Stimulated activated naive CD8-positive, alpha-beta T cell treated with anti-CD3 and anti-CD28 coated beads, Interleukin-15, amount 100 ng/mL, for 72 hours (primary cell): ENCODE results near the gene LGALS12.

ENCODE experiments used
- ATAC-seq: fragments of 150-1000 bp; cut with Tn5 transposase; 2 replicates; pipeline ENCODE4 v1.10.0; 2021; ENCODE audit warnings: mild to moderate bottlenecking, moderate library complexity
- DNase-seq, 2 donors: peaks; one replicate each; pipeline ENCODE4 v3.0.0; 2021 to 2022
- H3K27ac Mint-ChIP-seq, 2 donors: one replicate each; pipeline ENCODE4 v1.8.0; 2022; ENCODE audit warnings: mild to moderate bottlenecking in 2 of 2, mixed read lengths in 2 of 2, moderate library complexity in 2 of 2
- H3K27me3 Mint-ChIP-seq: one replicate; pipeline ENCODE4 v1.8.0; 2022; ENCODE audit warnings: mixed read lengths
- H3K4me1 Mint-ChIP-seq: one replicate; pipeline ENCODE4 v1.8.0; 2022; ENCODE audit warnings: mild to moderate bottlenecking, mixed read lengths
- H3K4me3 Mint-ChIP-seq, 2 donors: one replicate each; pipeline ENCODE4 v1.8.0; 2022; ENCODE audit warnings: mild to moderate bottlenecking in 2 of 2, mixed read lengths in 2 of 2, moderate library complexity in 1 of 2
- H3K9me3 Mint-ChIP-seq, 2 donors: one replicate each; pipeline ENCODE4 v1.8.0; 2022; ENCODE audit warnings: mixed read lengths in 2 of 2

Gene LGALS12

GRCh38 chr11:63505857-63506528 lies at the start of gene LGALS12:
TSS of gene LGALS12 (plus strand) at chr11:63506084. CDS start at chr11:63506459, 375 bp downstream.
- Mint-ChIP-seq H3K4me1 (peaks cover 23% of the 10 kb centered on the region), H3K4me3 (no peak within 1 kb of the TSS), H3K27me3 (peaks cover 11% of the 10 kb centered on the region), H3K9me3 (peaks cover 0 to 5% of the 10 kb centered on the region in 2 donors), H3K27ac (peak within 1 kb of the TSS in 1 of 2 donors; percentile 90)
- ATAC-seq (no peak), DNase-seq (no peak)

GRCh38 chr11:63459586-63459985 lies 46.3 kb upstream of the LGALS12 start:
- Mint-ChIP-seq H3K27ac (no peak overlapping the region), H3K4me3 (no peak overlapping the region), H3K9me3 (no peaks in the 10 kb centered on the region), H3K4me1 (no peaks in the 10 kb centered on the region), H3K27me3 (no peaks in the 10 kb centered on the region)
- DNase-seq (no peak), ATAC-seq (no peak)

GRCh38 chr11:63462137-63462536 lies 43.7 kb upstream of the LGALS12 start:
- DNase-seq = no peak

DNA sequence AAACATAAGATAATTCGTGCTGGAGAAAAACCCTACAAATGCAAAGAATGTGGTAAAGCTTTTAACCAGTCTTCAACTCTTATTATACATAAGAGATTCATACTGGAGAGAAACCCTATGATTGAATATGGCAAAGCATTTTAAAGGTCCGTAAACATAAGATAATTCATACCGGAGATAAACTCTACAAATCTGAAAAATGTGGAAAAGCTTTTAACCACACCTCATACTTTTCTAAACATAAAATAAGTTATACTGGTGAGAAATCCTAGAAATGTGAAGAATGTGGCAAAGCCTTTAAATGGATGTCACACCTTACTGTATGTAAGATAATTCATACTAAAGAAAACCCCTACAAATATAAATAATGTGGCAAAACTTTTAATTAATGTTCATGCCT lies 35.6 kb upstream of the LGALS12 start:
- Mint-ChIP-seq H3K27ac (no peak overlapping the region), H3K4me3 (no peak overlapping the region), H3K4me1 (no peaks in the 10 kb centered on the region), H3K9me3 (peaks cover 9 to 12% of the 10 kb centered on the region in 2 donors), H3K27me3 (no peaks in the 10 kb centered on the region)
- ATAC-seq (no peak), DNase-seq (no peak)

More at GRCh38 chr11:63462137-63462536, 43.7 kb upstream of the LGALS12 start:
- no peaks in the 10 kb centered on the region for H3K4me1 Mint-ChIP-seq
- H3K4me3 Mint-ChIP-seq = no peak overlapping the region
- no peaks in the 10 kb centered on the region for H3K9me3 Mint-ChIP-seq
- no peak for ATAC-seq
- no peak overlapping the region for H3K27ac Mint-ChIP-seq
- H3K27me3 Mint-ChIP-seq = no peaks in the 10 kb centered on the region

DNA sequence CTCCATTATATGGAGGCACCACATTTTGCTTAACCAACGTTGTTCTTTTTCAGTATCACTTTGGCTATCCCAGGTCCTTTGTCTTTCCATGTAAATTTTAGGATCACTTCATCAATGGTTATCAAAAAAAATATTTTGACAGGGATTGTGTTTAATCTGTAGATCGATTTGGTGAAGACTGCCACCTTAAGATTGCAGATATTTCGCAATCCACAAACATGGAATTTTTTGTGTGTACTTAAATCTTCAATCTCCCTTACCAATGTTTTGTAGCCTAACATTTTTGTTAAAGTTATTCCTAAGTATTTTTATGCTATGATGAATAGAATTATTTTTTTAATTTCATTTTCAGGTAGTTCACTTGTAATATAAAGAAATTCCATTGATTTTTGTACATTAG lies 33.5 kb upstream of the LGALS12 start:
- no peak for ATAC-seq
- Mint-ChIP-seq H3K4me3 (no peak overlapping the region), H3K9me3 (peaks cover 17 to 24% of the 10 kb centered on the region in 2 donors), H3K27me3 (no peaks in the 10 kb centered on the region), H3K27ac (no peak overlapping the region), H3K4me1 (no peaks in the 10 kb centered on the region)
- no peak for DNase-seq

DNA sequence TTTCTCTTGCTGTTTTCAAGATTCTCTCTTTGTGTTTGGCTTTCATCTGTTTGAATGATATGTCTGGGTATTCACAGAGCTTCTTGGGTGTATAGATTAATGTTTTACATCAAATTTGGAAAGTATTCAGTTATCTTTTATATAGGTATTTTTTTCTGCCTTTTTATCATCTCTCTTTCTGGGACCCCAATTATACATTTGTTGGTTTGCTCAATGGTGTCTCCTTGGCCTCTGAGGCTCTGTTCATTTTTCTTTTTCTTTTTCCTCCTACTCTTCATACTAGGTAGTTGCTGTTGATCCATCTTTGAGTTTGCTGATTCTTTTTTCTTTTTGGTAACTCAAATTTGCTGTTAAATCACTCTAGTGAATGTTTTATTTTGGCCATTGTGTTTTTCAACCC lies 29.3 kb upstream of the LGALS12 start:
- H3K27me3 Mint-ChIP-seq = no peaks in the 10 kb centered on the region
- H3K4me3 Mint-ChIP-seq = no peak overlapping the region
- no peak for DNase-seq
- H3K4me1 Mint-ChIP-seq = no peaks in the 10 kb centered on the region
- peaks cover 7 to 18% of the 10 kb centered on the region in 2 donors for H3K9me3 Mint-ChIP-seq
- ATAC-seq = no peak
- H3K27ac Mint-ChIP-seq = no peak overlapping the region

DNA sequence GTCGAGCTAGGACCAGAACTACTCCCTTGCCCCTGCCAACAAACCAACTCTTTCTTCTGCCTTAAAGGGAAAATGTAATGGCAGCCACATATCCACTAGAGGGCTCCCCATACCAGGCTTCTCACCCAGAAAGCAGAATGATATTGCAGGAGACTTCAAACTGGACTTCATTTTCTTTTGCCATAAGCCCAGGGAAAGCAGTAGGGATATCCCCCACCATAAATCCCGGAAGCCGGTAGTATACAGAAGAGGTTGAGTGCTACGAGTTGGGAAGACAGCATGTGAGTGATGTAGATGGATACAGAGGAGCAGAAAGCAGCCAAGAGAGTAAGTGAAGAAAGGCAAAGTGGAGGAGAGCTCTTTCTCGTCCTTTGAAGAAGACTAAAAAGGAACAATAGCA lies 27.0 kb upstream of the LGALS12 start:
- H3K4me3 Mint-ChIP-seq = no peak overlapping the region

DNA sequence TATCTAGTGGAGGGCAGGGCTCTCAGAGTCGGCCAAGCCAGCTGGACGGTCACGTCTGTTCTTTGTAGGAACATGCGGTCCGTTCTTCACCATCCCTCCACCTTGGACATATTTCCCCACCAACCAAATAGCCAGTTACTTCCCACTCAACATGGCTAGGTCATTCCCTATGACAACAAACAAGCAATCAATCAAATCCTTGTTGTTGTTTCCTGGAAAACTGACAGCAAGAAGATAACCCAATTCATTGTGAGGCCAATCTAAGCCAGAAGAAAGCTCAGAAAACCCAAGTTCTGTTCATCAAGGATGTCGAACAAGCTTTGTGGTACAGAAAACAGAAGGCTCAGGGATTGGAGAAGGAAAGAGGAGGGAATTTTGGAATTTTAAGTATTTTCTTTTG lies 25.8 kb upstream of the LGALS12 start:
- H3K27ac Mint-ChIP-seq = no peak overlapping the region
- ATAC-seq (no peak), DNase-seq (no peak)
- no peaks in the 10 kb centered on the region for H3K27me3 Mint-ChIP-seq
- peaks cover 20 to 26% of the 10 kb centered on the region in 2 donors for H3K9me3 Mint-ChIP-seq
- H3K4me3 Mint-ChIP-seq = no peak overlapping the region
- no peaks in the 10 kb centered on the region for H3K4me1 Mint-ChIP-seq

More for the DNA sequence above, 27.0 kb upstream of the LGALS12 start:
- H3K9me3 Mint-ChIP-seq = peaks cover 9 to 14% of the 10 kb centered on the region in 2 donors
- DNase-seq (peak; percentile 53 to 59), ATAC-seq (peak; percentile 68)
- no peak overlapping the region for H3K27ac Mint-ChIP-seq
- no peaks in the 10 kb centered on the region for H3K4me1 Mint-ChIP-seq
- no peaks in the 10 kb centered on the region for H3K27me3 Mint-ChIP-seq

GRCh38 chr11:63485777-63486176 lies 20.1 kb upstream of the LGALS12 start:
- peaks cover 8% of the 10 kb centered on the region for H3K4me1 Mint-ChIP-seq
- no peak overlapping the region for H3K4me3 Mint-ChIP-seq
- peaks cover 25 to 26% of the 10 kb centered on the region in 2 donors for H3K9me3 Mint-ChIP-seq
- ATAC-seq = no peak
- peaks cover 9% of the 10 kb centered on the region for H3K27me3 Mint-ChIP-seq
- no peak overlapping the region for H3K27ac Mint-ChIP-seq
- DNase-seq = no peak

- Mint-ChIP-seq H3K27me3 (peaks cover 25% of the 10 kb centered on the region), H3K27ac (no peak overlapping the region), H3K4me3 (no peak overlapping the region), H3K9me3 (peaks cover 23 to 25% of the 10 kb centered on the region in 2 donors), H3K4me1 (peaks cover 22% of the 10 kb centered on the region)
- DNase-seq = no peak
- no peak for ATAC-seq
Measured at GRCh38 chr11:63488789-63489188, 17.1 kb upstream of the LGALS12 start.

DNA sequence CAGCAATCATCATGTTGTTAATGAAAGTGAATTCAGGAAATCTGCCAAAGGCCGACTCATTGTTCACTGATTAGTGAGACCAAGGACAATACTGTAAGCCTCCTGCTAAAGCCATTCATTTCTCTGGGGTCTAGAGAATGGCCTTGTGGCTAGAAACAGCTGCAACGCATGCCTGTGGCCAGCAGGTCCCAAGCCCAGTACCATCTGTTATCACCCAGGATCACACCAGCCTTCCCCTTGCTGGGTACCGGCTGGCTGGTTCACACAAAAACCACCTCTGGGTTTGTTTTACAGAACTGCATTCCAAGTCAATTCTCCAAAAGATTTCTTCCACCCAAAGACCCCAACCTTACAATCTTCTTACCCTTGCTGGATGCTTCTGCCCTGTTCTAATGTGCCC lies 16.0 kb upstream of the LGALS12 start:
- Mint-ChIP-seq H3K27me3 (peaks cover 25% of the 10 kb centered on the region), H3K27ac (no peak overlapping the region)

DNA sequence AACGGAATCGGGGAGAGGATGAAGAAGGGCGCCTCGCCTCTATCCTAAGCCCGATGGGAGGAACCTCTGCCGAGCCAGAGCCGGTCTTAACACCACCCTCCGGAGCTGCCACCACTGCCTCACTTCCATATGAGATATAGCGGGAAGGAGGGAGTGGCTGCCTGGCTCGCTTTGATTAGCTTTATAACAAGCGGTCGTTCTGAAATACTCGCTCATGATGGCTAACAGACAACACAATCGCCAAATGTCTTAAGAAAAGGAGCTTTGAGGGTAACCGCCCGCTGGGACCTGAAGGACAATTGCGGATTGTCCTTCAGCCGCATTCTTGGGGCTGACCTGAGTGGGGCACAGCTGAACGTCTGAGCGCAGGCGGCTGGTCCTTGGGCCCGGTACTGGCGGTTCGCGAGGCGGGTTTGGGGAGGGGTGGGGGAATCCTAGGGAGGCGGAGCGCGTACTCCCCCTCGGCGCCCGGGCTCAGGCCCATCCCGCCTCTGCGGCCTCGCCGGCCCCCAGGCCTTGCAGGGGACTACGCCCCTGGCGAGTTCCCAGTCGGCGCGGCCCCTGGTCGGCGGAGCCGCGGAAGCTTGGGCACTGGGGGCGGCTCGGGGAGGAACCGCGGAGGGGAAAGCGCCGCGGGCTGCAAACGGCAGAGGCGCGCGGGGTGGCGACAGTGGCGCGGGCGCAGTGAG lies 15.2 kb upstream of the LGALS12 start, which contains the start of gene PLAAT5:
PLAAT5 (minus strand) TSS at position 617 of the 689 bp plus-strand sequence; CDS start at position 484, 133 bp downstream.
- H3K4me1 Mint-ChIP-seq = peaks cover 22% of the 10 kb centered on the region
- ATAC-seq (peak; percentile 50), DNase-seq (peak; percentile 17 to 20)
- H3K9me3 Mint-ChIP-seq = peaks cover 4 to 6% of the 10 kb centered on the region in 2 donors
- H3K27me3 Mint-ChIP-seq = peaks cover 31% of the 10 kb centered on the region
- H3K27ac Mint-ChIP-seq = peak within 1 kb of the TSS in 1 of 2 donors; percentile 34
- H3K4me3 Mint-ChIP-seq = peak within 1 kb of the TSS; percentile 89 to 91

More for the DNA sequence above, 16.0 kb upstream of the LGALS12 start:
- DNase-seq (no peak), ATAC-seq (no peak)
- H3K4me1 Mint-ChIP-seq = peaks cover 22% of the 10 kb centered on the region
- no peak overlapping the region for H3K4me3 Mint-ChIP-seq
- peaks cover 13 to 14% of the 10 kb centered on the region in 2 donors for H3K9me3 Mint-ChIP-seq

- peaks cover 0 to under 1% of the 10 kb centered on the region in 2 donors for H3K9me3 Mint-ChIP-seq
- peaks cover 31% of the 10 kb centered on the region for H3K27me3 Mint-ChIP-seq
- H3K4me1 Mint-ChIP-seq = peaks cover 22% of the 10 kb centered on the region
- no peak for ATAC-seq
- peak overlapping the region; percentile 89 to 91 for H3K4me3 Mint-ChIP-seq
- no peak for DNase-seq
- no peak overlapping the region for H3K27ac Mint-ChIP-seq
Measured at GRCh38 chr11:63491240-63491587, 14.7 kb upstream of the LGALS12 start.

DNA sequence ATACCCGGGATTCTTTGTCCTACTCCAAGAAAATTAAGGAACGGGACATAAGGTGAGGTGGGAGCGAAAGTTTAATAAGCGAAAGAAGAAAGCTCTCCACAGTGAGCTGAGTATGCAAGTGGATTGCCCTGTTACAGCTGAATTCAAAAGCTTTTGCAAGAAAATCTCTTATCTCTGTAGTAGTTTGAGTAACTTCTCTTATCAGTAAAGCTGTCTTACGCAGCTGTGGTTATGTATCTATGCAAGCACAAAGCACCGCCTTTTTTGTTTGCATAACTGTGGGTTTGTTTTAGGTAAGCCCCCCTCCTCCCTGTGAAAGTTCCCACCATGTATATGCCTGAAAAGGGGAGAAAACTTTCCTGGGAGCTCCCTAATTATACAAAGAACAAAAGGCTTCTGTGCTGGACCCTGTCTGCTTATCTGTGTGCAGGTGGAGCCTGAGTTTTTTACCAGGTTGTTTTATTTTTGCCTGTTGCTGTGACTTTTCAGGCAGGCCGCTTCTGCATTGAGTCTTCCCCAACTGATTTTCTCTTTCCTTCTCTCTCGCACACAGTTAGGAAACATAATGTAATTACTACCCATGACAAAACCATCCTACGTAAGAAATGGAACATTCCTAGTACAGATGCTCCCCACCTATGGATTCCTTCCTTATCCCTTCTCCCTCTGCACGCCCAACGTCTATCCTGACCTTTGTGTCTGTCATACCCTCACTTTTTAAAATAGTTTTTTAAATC lies 14.1 kb upstream of the LGALS12 start:
- DNase-seq (no peak), ATAC-seq (no peak)
- peak overlapping the region; percentile 8 to 91 for H3K4me3 Mint-ChIP-seq
- H3K27ac Mint-ChIP-seq = no peak overlapping the region
- no peaks in the 10 kb centered on the region for H3K9me3 Mint-ChIP-seq
- peaks cover 32% of the 10 kb centered on the region for H3K27me3 Mint-ChIP-seq
- H3K4me1 Mint-ChIP-seq = peaks cover 22% of the 10 kb centered on the region

- peaks cover 38% of the 10 kb centered on the region for H3K27me3 Mint-ChIP-seq
Measured at GRCh38 chr11:63492441-63492840, 13.4 kb upstream of the LGALS12 start.

DNA sequence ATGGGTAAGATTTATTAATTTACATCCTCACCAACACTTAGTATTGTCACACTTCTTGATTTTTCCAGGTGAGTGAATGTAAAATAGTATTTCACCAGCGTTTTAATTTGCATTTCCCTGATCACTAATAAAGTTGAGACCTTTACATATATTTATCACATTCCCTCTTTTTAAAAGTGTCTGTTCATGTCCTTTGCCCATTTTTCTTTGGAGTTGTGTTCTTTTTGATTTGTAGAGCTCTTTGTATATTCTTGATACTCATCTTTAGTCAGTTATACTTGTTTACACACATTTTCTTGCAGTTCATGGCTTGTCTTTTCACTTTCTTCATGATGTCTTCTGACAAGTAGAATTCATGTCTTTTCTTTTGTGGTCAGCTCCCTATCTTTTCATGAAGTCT lies 12.8 kb upstream of the LGALS12 start:
- peaks cover 22% of the 10 kb centered on the region for H3K4me1 Mint-ChIP-seq
- no peak for ATAC-seq
- DNase-seq = no peak
- H3K27me3 Mint-ChIP-seq = peaks cover 45% of the 10 kb centered on the region
- no peak overlapping the region for H3K4me3 Mint-ChIP-seq
- H3K9me3 Mint-ChIP-seq = no peaks in the 10 kb centered on the region
- H3K27ac Mint-ChIP-seq = no peak overlapping the region

More at GRCh38 chr11:63492441-63492840, 13.4 kb upstream of the LGALS12 start:
- Mint-ChIP-seq H3K9me3 (no peaks in the 10 kb centered on the region), H3K4me1 (peaks cover 22% of the 10 kb centered on the region), H3K4me3 (no peak overlapping the region), H3K27ac (no peak overlapping the region)
- ATAC-seq (no peak), DNase-seq (no peak)
